Keratinocyte (primary cell): ENCODE results near the gene LTC4S.

Source experiments
- EZH2 ChIP-seq: IDR thresholded peaks from one replicate; pipeline ENCODE4 v1.6.1; 2012; ENCODE audit warnings: inconsistent platforms, mild to moderate bottlenecking, low read length, moderate library complexity
- TF ChIP-seq, protein P1 (sequence below), 3 experiments: IDR thresholded peaks in 1 of 3; conservative IDR thresholded peaks in 1 of 3; optimal IDR thresholded peaks in 1 of 3; 2 replicates in 2 of 3; 3 replicates in 1 of 3; pipeline versions ENCODE3 to v1.5.1; 2011; ENCODE audit warnings: low read length in 3 of 3, mild to moderate bottlenecking in 3 of 3, moderate library complexity in 2 of 3, control low read depth in 1 of 3, inconsistent platforms in 1 of 3; ENCODE audit not compliant: insufficient read depth in 2 of 3; ENCODE audit errors: extremely low read depth in 1 of 3

DNA sequence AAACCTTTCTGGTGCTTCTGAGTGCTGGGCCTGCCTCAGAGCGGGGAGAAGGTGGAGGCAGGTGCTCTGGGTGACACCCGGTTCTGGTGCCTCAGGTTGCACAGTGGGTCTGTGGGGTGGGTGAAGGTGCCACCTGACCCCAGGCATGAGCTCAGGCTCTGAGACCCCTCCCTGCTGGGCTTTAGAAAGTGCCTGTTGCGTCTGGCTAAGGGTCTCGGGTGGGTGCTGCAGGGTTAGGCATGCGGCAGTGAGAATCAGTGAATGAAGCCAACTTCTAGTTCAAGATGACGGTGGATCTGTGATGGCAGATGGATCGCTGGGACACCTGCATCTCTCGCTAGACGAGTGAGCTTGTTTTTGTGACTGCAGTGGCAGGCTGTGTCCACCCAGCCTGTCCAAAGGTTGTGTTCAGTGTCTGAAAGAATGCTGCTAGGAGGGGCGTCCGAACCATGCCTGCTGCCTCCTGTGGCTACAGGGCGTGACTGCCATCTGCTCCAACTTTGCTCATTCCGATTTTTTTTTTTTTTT lies 31.9 kb downstream of the LTC4S start:
- TF ChIP-seq, protein P1, sequence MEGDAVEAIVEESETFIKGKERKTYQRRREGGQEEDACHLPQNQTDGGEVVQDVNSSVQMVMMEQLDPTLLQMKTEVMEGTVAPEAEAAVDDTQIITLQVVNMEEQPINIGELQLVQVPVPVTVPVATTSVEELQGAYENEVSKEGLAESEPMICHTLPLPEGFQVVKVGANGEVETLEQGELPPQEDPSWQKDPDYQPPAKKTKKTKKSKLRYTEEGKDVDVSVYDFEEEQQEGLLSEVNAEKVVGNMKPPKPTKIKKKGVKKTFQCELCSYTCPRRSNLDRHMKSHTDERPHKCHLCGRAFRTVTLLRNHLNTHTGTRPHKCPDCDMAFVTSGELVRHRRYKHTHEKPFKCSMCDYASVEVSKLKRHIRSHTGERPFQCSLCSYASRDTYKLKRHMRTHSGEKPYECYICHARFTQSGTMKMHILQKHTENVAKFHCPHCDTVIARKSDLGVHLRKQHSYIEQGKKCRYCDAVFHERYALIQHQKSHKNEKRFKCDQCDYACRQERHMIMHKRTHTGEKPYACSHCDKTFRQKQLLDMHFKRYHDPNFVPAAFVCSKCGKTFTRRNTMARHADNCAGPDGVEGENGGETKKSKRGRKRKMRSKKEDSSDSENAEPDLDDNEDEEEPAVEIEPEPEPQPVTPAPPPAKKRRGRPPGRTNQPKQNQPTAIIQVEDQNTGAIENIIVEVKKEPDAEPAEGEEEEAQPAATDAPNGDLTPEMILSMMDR (optimal IDR thresholded peaks at IDR 0.05 in 1 of 3, IDR thresholded peaks at IDR 0.05 in 1 of 3, conservative IDR thresholded peaks at IDR 0.05 in 1 of 3; ENCODE audit: extremely low read depth in 1 of 3, insufficient read depth in 2 of 3, low read length in 3 of 3) = no peak
- no peak for TF ChIP-seq EZH2
